ENCODE measurements around the gene TMED1. TPM values are rescaled to one million over a fixed set of nuclear protein-coding genes. Genes with fewer than 3 reads are reported as not detected.

TMED1 gene
- total and polyA plus RNA-seq, 2 of the 8 experiments (the other 6 are each of a cell fraction or from before 2014, with no cell fraction given): 26.9 to 31.9 TPM

- Histone ChIP-seq H3K23me2 (ENCODE audit: low read depth, low read length) (peaks cover 8% of the 10 kb centered on the region; the same call in 1 of the 2 replicates), H2BK5ac (ENCODE audit: low read depth, low read length) (no peak overlapping the region), H3K27ac (ENCODE audit: low read depth, low read length) (no peak overlapping the region), H3K23ac (ENCODE audit: insufficient read length) (no peak overlapping the region), H4K5ac (ENCODE audit: insufficient read length, low read depth, low read length) (no peak overlapping the region), H3K4me1 (replicated peaks in 1 of 4; ENCODE audit: control insufficient read depth in 3 of 4, insufficient read depth in 4 of 4, low read length in 3 of 4) (peaks cover 0 to 10% (median 6%) of the 10 kb centered on the region in 4 experiments; a peak in 6 of 7 replicates), H3K9ac (replicated peaks in 1 of 4; ENCODE audit: extremely low read depth in 1 of 4, low read depth in 3 of 4, low read length in 3 of 4) (no peak overlapping the region), H2BK15ac (ENCODE audit: low read length) (no peak overlapping the region), H3K4me2 (ENCODE audit: insufficient read depth in 1 of 2, low read depth in 2 of 2, low read length in 2 of 2) (no peak overlapping the region), H4K91ac (replicated peaks; ENCODE audit: insufficient read length, low read length) (no peak overlapping the region), H3K4ac (replicated peaks; ENCODE audit: insufficient read length, low read depth, low read length) (no peak overlapping the region), H3K36me3 (ENCODE audit: control insufficient read depth in 2 of 4, insufficient read depth in 4 of 4, low read length in 3 of 4) (peaks cover 0 to 21% (median 7%) of the 10 kb centered on the region in 4 experiments; a peak in 6 of 8 replicates), H3K18ac (ENCODE audit: extremely low read depth, low read length) (no peak overlapping the region), H4K20me1 (replicated peaks in 1 of 2; ENCODE audit: control insufficient read depth in 1 of 2, insufficient read depth in 2 of 2, low read length in 2 of 2) (peaks cover 0 to 10% of the 10 kb centered on the region in 2 experiments), H3K4me3 (ENCODE audit: extremely low read depth in 1 of 4, insufficient read depth in 2 of 4, low read depth in 3 of 4, low read length in 4 of 4) (no peak overlapping the region), H3K9me3 (ENCODE audit: insufficient read depth in 2 of 2, low read depth in 1 of 2, low read length in 1 of 2) (peaks cover 0 to 4% of the 10 kb centered on the region in 2 experiments; a peak in 1 of 4 replicates), H4K8ac (ENCODE audit: extremely low read depth, insufficient read depth, low read length) (no peak overlapping the region), H3K27me3 (replicated peaks in 1 of 4; ENCODE audit: control insufficient read depth in 3 of 4, extremely low read depth in 1 of 4, insufficient read depth in 3 of 4, low read length in 3 of 4) (peaks cover 0 to 4% (median 0%) of the 10 kb centered on the region in 4 experiments; a peak in 1 of 7 replicates), H2BK20ac (ENCODE audit: low read length) (no peak overlapping the region), H3K79me1 (ENCODE audit: low read depth, low read length) (peaks cover 4% of the 10 kb centered on the region; the same call in 1 of the 2 replicates), H3K56ac (replicated peaks; ENCODE audit: insufficient read length, low read depth, low read length) (no peak overlapping the region), H2AFZ (ENCODE audit: low read length) (no peak overlapping the region), H2BK12ac (ENCODE audit: low read depth, low read length) (no peak overlapping the region), H3K79me2 (ENCODE audit: control insufficient read depth in 1 of 2, insufficient read depth in 2 of 2, low read length in 2 of 2) (no peaks in the 10 kb centered on the region), H2AK5ac (ENCODE audit: low read depth, low read length) (no peak overlapping the region), H2BK120ac (replicated peaks; ENCODE audit: low read depth, low read length) (no peak overlapping the region), H3K14ac (ENCODE audit: insufficient read length) (no peak overlapping the region)
- no peak for FAIRE-seq
- WGBS, 2 experiments (ENCODE audit: extremely low coverage in 1 of 2, insufficient coverage in 1 of 2, insufficient read length in 1 of 2, insufficient replicate concordance in 2 of 2, low coverage in 1 of 2, low lambda C conversion rate in 2 of 2, missing lambda C conversion rate in 1 of 2): 95% methylated on average over 20 of the region's 20 CpGs; no CpG with 5 or more reads in 1 of the 2 experiments
- no peak for DNase-seq (ENCODE audit: low read depth in 1 of 2, low spot score in 2 of 2)
- ChIA-PET POLR2A (ENCODE audit: partially characterized antibody) (interaction anchor here (0.9 to 1.3 kb wide), 2 partner anchors 13 to 177 kb away, joined by 3 read pairs; no protein-coding TSS in a partner anchor), CTCF (ENCODE audit: partially characterized antibody) (interaction anchor here (1.7 kb wide), 1 partner anchor 11 kb away, joined by 4 read pairs; no protein-coding TSS in a partner anchor)
- TF ChIP-seq GABPA (IDR thresholded peaks at IDR 0.05; ENCODE audit: borderline replicate concordance, insufficient read depth, low read length) (no peak), SIN3A (conservative IDR thresholded peaks at IDR 0.05 in 1 of 2, IDR thresholded peaks at IDR 0.05 in 1 of 2; ENCODE audit: low read depth in 1 of 2, low read length in 2 of 2) (no peak), TEAD4 (IDR thresholded peaks at IDR 0.05; ENCODE audit: low read depth, low read length) (no peak), NRF1 (IDR thresholded peaks at IDR 0.05; ENCODE audit: low read depth, low read length) (no peak), RAD21 (IDR thresholded peaks at IDR 0.05 in 1 of 2, conservative IDR thresholded peaks at IDR 0.05 in 1 of 2; ENCODE audit: low read depth in 2 of 2, low read length in 2 of 2) (no peak), KDM1A (IDR thresholded peaks at IDR 0.05; ENCODE audit: borderline replicate concordance, low read length) (no peak), SIX5 (IDR thresholded peaks at IDR 0.05; ENCODE audit: low read depth, low read length) (no peak), JUN (IDR thresholded peaks at IDR 0.05; ENCODE audit: low read depth, low read length) (no peak), FOSL1 (IDR thresholded peaks at IDR 0.05; ENCODE audit: insufficient read depth, low read depth, low read length) (no peak), EZH2 (IDR thresholded peaks at IDR 0.05; ENCODE audit: low read depth, low read length, severe bottlenecking) (no peak), SP4 (IDR thresholded peaks at IDR 0.05; ENCODE audit: low read length) (no peak), SP2 (IDR thresholded peaks at IDR 0.05; ENCODE audit: low read length) (no peak), POLR2AphosphoS5 (IDR thresholded peaks at IDR 0.05; ENCODE audit: low read depth, low read length) (no peak), BCL11A (IDR thresholded peaks at IDR 0.05; ENCODE audit: low read depth in 2 of 2, low read length in 2 of 2) (no peak)
Observed at GRCh38 chr19:10832939-10833296, 3.1 kb downstream of the TMED1 start.
